Neural cell (in vitro differentiated cells): ENCODE data around the gene CPPED1. TPM values are rescaled to one million over a fixed set of nuclear protein-coding genes. Genes with fewer than 3 reads are reported as not detected.

ENCODE experiments used
- H2AFZ ChIP-seq: fragments of 200-600, 300-800 bp; sonication (generic), shearing (Covaris generic); 2 replicates; pipeline ENCODE4 v1.6.0; 2014; ENCODE audit warnings: low read depth, mild to moderate bottlenecking, antibody characterized with exemption, low read length, moderate library complexity
- H3F3A ChIP-seq: fragments of 200-600 bp; shearing (Covaris generic); 2 replicates; pipeline ENCODE4 v1.6.1; 2016; ENCODE audit warnings: mild to moderate bottlenecking, moderate library complexity, mixed read lengths, antibody characterized with exemption, low read length; ENCODE audit not compliant: insufficient read depth, poor library complexity, severe bottlenecking
- H3K27ac ChIP-seq: fragments of 200-600, 300-800 bp; sonication (generic), shearing (Covaris generic); 2 replicates; pipeline ENCODE4 v1.5.1; 2014; ENCODE audit warnings: mild to moderate bottlenecking, low read length, moderate library complexity
- H3K27me3 ChIP-seq: fragments of 300-800, 200-600 bp; sonication (generic), shearing (Covaris generic); 2 replicates; pipeline ENCODE4 v1.6.0; 2014; ENCODE audit warnings: mild to moderate bottlenecking, low read depth, low read length, moderate library complexity; ENCODE audit not compliant: insufficient read depth
- H3K36me3 ChIP-seq: fragments of 300-800, 200-600 bp; sonication (generic), shearing (Covaris generic); 2 replicates; pipeline ENCODE4 v1.5.1; 2014; ENCODE audit warnings: mild to moderate bottlenecking, antibody characterized with exemption, low read length, moderate library complexity; ENCODE audit not compliant: insufficient read depth
- H3K4me2 ChIP-seq: fragments of 300-800, 200-600 bp; sonication (generic), shearing (Covaris generic); 2 replicates; pipeline ENCODE4 v1.6.0; 2014; ENCODE audit warnings: mild to moderate bottlenecking, low read length
- H3K4me3 ChIP-seq: fragments of 300-800, 200-600 bp; sonication (generic), shearing (Covaris generic); 2 replicates; pipeline ENCODE4 v1.5.1; 2014; ENCODE audit warnings: mild to moderate bottlenecking, low read length, moderate library complexity
- H3K79me2 ChIP-seq: fragments of 200-600 bp; shearing (Covaris generic); replicated peaks from 2 replicates; pipeline ENCODE4 v1.6.0; 2014; ENCODE audit warnings: mild to moderate bottlenecking, low read length, moderate library complexity; ENCODE audit not compliant: insufficient read depth
- H3K9ac ChIP-seq: fragments of 300-800, 200-600 bp; sonication (generic), shearing (Covaris generic); 2 replicates; pipeline ENCODE4 v1.6.1; 2016; ENCODE audit warnings: mild to moderate bottlenecking, low read length, mixed read lengths
- H3K9me2 ChIP-seq: fragments of 200-600 bp; shearing (Covaris generic); 2 replicates; pipeline ENCODE4 v1.6.1; 2016; ENCODE audit warnings: mild to moderate bottlenecking, low read length, mixed read lengths; ENCODE audit not compliant: insufficient read depth
- H3K9me3 ChIP-seq: fragments of 200-600, 300-800 bp; sonication (generic), shearing (Covaris generic); 2 replicates; pipeline ENCODE4 v1.6.1; 2016; ENCODE audit warnings: mild to moderate bottlenecking, mixed run types, low read length, moderate library complexity, mixed read lengths
- H4K20me1 ChIP-seq: fragments of 200-600 bp; shearing (Covaris generic); 2 replicates; pipeline ENCODE4 v1.6.1; 2016; ENCODE audit warnings: mild to moderate bottlenecking, mixed run types; ENCODE audit not compliant: insufficient read depth
- EP300 ChIP-seq: fragments of 450-650 bp; conservative IDR thresholded peaks from 2 replicates; pipeline ENCODE4 v1.6.1; 2014; ENCODE audit warnings: antibody characterized with exemption, mild to moderate bottlenecking, moderate library complexity; ENCODE audit not compliant: poor library complexity, severe bottlenecking
- EZH2 ChIP-seq: fragments of 200-600, 300-800 bp; shearing (Covaris generic), sonication (generic); IDR thresholded peaks from 2 replicates; pipeline ENCODE4 v1.6.1; 2014; ENCODE audit warnings: antibody characterized with exemption, low read length, borderline replicate concordance, mild to moderate bottlenecking; ENCODE audit not compliant: insufficient read depth, poor library complexity, severe bottlenecking
- MXI1 ChIP-seq: fragments of 450-650 bp; conservative IDR thresholded peaks from 2 replicates; pipeline ENCODE4 v1.6.1; 2014; ENCODE audit warnings: antibody characterized with exemption, mild to moderate bottlenecking; ENCODE audit not compliant: poor library complexity, severe bottlenecking
- POLR2AphosphoS5 ChIP-seq: IDR thresholded peaks from 2 replicates; pipeline ENCODE4 v1.6.1; 2012
- RAD21 ChIP-seq: fragments of 450-650 bp; conservative IDR thresholded peaks from 2 replicates; pipeline ENCODE4 v1.6.1; 2014; ENCODE audit warnings: antibody characterized with exemption, mild to moderate bottlenecking, moderate library complexity
- SMC3 ChIP-seq: fragments of 450-650 bp; conservative IDR thresholded peaks from 2 replicates; pipeline ENCODE4 v1.6.1; 2014; ENCODE audit warnings: antibody characterized with exemption, mild to moderate bottlenecking, moderate library complexity; ENCODE audit not compliant: poor library complexity
- TAF1 ChIP-seq: IDR thresholded peaks from 2 replicates; pipeline ENCODE4 v1.6.1; 2012; ENCODE audit warnings: low read depth
- polyA plus RNA-seq: library from polyadenylated mRNA; depleted of rRNA; stranded (reverse); fragments of >200 nt; gene quantifications from 2 replicates; pipeline ENCODE4 v1.2.3, GENCODE V29; 2014
- TF ChIP-seq, protein P1 (sequence below): fragments of 450-650 bp; IDR thresholded peaks from 2 replicates; pipeline ENCODE4 v1.5.1; 2014; ENCODE audit warnings: antibody characterized with exemption, mild to moderate bottlenecking, moderate library complexity; ENCODE audit not compliant: poor library complexity, severe bottlenecking
- TF ChIP-seq, protein P2 (sequence below): IDR thresholded peaks from 2 replicates; pipeline ENCODE4 v1.6.1; 2012; ENCODE audit warnings: borderline replicate concordance

Gene CPPED1
- polyA plus RNA-seq, 1 donor from 2014 or later, result 2.5 TPM

DNA sequence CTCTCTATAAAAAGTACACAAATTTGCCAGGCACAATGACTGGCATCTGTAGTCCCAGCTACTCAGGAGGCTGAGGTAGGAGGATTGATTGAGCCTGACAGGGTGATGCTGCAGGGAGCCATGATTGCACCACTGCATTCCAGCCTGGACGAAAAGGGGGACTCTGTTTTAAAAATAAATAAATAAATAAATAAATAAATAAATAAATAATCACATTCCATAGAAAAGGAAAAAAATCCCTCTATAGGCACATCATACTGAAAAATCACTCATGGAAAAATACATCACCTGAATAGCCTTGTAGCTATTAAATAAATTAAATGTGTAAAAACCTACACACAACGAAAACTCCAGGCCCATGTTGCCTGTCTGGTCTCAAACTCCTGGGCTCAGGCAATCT is 56.4 kb downstream of the CPPED1 start:
- Histone ChIP-seq H3K9me2 (no peaks in the 10 kb centered on the region), H3K4me3 (no peak overlapping the region), H3K9ac (no peak overlapping the region), H2AFZ (no peak overlapping the region), H3K27me3 (no peaks in the 10 kb centered on the region), H3K36me3 (no peaks in the 10 kb centered on the region), H3K79me2 (no peaks in the 10 kb centered on the region), H4K20me1 (no peaks in the 10 kb centered on the region), H3K27ac (no peak overlapping the region), H3F3A (no peaks in the 10 kb centered on the region), H3K4me2 (no peak overlapping the region), H3K9me3 (peaks cover 8% of the 10 kb centered on the region)
- TF ChIP-seq POLR2AphosphoS5 (no peak), SMC3 (no peak), RAD21 (no peak), EP300 (no peak), MXI1 (no peak), EZH2 (no peak), TAF1 (no peak)
- TF ChIP-seq, protein P1, sequence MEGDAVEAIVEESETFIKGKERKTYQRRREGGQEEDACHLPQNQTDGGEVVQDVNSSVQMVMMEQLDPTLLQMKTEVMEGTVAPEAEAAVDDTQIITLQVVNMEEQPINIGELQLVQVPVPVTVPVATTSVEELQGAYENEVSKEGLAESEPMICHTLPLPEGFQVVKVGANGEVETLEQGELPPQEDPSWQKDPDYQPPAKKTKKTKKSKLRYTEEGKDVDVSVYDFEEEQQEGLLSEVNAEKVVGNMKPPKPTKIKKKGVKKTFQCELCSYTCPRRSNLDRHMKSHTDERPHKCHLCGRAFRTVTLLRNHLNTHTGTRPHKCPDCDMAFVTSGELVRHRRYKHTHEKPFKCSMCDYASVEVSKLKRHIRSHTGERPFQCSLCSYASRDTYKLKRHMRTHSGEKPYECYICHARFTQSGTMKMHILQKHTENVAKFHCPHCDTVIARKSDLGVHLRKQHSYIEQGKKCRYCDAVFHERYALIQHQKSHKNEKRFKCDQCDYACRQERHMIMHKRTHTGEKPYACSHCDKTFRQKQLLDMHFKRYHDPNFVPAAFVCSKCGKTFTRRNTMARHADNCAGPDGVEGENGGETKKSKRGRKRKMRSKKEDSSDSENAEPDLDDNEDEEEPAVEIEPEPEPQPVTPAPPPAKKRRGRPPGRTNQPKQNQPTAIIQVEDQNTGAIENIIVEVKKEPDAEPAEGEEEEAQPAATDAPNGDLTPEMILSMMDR, result no peak
- TF ChIP-seq, protein P2, sequence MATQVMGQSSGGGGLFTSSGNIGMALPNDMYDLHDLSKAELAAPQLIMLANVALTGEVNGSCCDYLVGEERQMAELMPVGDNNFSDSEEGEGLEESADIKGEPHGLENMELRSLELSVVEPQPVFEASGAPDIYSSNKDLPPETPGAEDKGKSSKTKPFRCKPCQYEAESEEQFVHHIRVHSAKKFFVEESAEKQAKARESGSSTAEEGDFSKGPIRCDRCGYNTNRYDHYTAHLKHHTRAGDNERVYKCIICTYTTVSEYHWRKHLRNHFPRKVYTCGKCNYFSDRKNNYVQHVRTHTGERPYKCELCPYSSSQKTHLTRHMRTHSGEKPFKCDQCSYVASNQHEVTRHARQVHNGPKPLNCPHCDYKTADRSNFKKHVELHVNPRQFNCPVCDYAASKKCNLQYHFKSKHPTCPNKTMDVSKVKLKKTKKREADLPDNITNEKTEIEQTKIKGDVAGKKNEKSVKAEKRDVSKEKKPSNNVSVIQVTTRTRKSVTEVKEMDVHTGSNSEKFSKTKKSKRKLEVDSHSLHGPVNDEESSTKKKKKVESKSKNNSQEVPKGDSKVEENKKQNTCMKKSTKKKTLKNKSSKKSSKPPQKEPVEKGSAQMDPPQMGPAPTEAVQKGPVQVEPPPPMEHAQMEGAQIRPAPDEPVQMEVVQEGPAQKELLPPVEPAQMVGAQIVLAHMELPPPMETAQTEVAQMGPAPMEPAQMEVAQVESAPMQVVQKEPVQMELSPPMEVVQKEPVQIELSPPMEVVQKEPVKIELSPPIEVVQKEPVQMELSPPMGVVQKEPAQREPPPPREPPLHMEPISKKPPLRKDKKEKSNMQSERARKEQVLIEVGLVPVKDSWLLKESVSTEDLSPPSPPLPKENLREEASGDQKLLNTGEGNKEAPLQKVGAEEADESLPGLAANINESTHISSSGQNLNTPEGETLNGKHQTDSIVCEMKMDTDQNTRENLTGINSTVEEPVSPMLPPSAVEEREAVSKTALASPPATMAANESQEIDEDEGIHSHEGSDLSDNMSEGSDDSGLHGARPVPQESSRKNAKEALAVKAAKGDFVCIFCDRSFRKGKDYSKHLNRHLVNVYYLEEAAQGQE, result no peak

DNA sequence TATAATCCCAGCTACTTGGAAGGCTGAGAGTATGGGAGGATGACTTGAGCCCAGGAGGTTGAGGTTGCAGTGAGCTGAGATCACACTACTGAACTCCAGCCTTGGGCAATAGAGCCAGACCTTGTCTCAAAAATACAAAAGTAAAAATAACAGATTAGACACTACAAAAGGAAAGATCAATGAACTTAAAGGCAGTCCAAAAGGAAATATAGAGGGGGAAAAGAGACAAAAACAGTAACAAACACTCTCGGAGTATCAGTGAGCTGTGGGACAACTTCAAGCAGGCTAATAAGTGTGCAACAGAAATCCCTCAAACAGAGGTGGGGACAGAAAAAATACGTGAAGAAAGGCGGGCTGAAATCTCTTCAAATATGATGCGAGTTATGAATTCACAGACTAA is 58.8 kb downstream of the CPPED1 start:
- Histone ChIP-seq H3K27me3 (no peaks in the 10 kb centered on the region), H3K4me3 (no peak overlapping the region), H3K4me2 (no peak overlapping the region), H3K9me3 (peaks cover 8% of the 10 kb centered on the region), H3F3A (no peaks in the 10 kb centered on the region), H3K36me3 (no peaks in the 10 kb centered on the region), H4K20me1 (no peaks in the 10 kb centered on the region), H3K9me2 (no peaks in the 10 kb centered on the region), H2AFZ (no peak overlapping the region), H3K9ac (no peak overlapping the region), H3K27ac (no peak overlapping the region), H3K79me2 (no peaks in the 10 kb centered on the region)
- TF ChIP-seq POLR2AphosphoS5 (no peak), TAF1 (no peak), EZH2 (no peak), RAD21 (no peak), EP300 (no peak), MXI1 (no peak), SMC3 (no peak)
- TF ChIP-seq, protein P2, result no peak
- TF ChIP-seq, protein P1, result no peak
